Erythroblast (primary cell): ENCODE data around the gene ZNF668.

Source experiments
- GATA1 ChIP-seq: IDR thresholded peaks from 2 replicates; pipeline ENCODE4 v1.6.1; 2011; ENCODE audit warnings: low read depth, mild to moderate bottlenecking, control low read depth, low read length, moderate library complexity
- POLR2A ChIP-seq: IDR thresholded peaks from 2 replicates; pipeline ENCODE4 v1.6.1; 2011; ENCODE audit warnings: mild to moderate bottlenecking, low read length

DNA sequence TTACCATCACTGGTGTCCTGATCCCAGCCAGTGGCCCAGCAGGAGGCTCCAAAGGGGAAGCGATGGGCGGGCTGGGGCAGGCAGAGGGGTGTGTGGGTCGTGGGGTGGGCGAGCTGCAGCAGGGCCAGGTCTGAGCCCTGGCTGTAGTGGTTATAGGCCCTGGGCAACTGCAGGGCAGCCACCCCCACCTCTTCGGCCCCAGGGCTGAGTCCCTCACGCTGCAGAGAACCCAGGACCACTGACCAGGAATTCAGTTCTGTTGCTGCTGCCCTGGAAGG lies 12.5 kb upstream of the ZNF668 start:
- TF ChIP-seq POLR2A = no peak
- TF ChIP-seq GATA1 = no peak
